Measurements from ENCODE around the gene EXD3. TPM values are rescaled to one million over a fixed set of nuclear protein-coding genes. Genes with fewer than 3 reads are reported as not detected.

The EXD3 gene
- total RNA-seq, 1 donor from 2014 or later = 8.4 TPM

DNA sequence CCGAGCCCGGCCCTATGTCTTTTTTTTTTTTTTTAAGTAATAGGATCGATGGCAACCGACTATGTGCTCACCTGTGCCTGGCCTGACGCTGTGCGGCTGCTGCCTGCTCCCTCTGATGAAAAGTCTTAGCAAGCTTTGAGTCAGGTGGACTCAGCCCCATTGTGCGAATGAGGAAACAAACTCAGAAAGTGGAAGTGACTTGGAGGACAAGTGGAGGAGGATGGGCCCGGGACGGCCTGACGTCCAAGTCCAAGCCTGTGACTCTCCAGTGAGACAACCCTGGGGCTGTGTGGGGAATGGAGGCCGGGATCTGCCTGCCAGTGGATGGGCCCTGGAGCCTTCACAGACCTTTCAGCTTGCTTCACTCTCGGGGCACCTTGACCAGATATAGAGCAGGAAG is 57.9 kb downstream of the EXD3 start:
- Histone ChIP-seq H3K27ac (ENCODE audit: low read depth, low read length) (no peak overlapping the region), H3K9ac (ENCODE audit: low read depth in 1 of 3, low read length in 3 of 3) (no peak overlapping the region), H3K9me3 (ENCODE audit: control insufficient read depth in 3 of 3, low read length in 3 of 3) (no peaks in the 10 kb centered on the region), H3K27me3 (ENCODE audit: control insufficient read depth in 3 of 3, insufficient read depth in 3 of 3, low read length in 3 of 3) (no peaks in the 10 kb centered on the region), H3K36me3 (ENCODE audit: control insufficient read depth in 3 of 3, insufficient read depth in 3 of 3, low read length in 3 of 3) (peaks cover 10 to 17% (median 13%) of the 10 kb centered on the region in 3 donors), H3K4me1 (ENCODE audit: control insufficient read depth in 3 of 3, insufficient read depth in 3 of 3, low read length in 3 of 3) (peaks cover 0 to 6% (median 5%) of the 10 kb centered on the region in 3 donors), H3K4me3 (ENCODE audit: low read length in 3 of 3) (no peak overlapping the region)

GRCh38 chr9:137359850-137360249 is 63.1 kb downstream of the EXD3 start:
- Histone ChIP-seq H3K27ac (ENCODE audit: low read depth, low read length) (no peak overlapping the region), H3K4me1 (ENCODE audit: control insufficient read depth in 3 of 3, insufficient read depth in 3 of 3, low read length in 3 of 3) (no peaks in the 10 kb centered on the region), H3K9ac (ENCODE audit: low read depth in 1 of 3, low read length in 3 of 3) (no peak overlapping the region), H3K27me3 (ENCODE audit: control insufficient read depth in 3 of 3, insufficient read depth in 3 of 3, low read length in 3 of 3) (no peaks in the 10 kb centered on the region), H3K36me3 (ENCODE audit: control insufficient read depth in 3 of 3, insufficient read depth in 3 of 3, low read length in 3 of 3) (peaks cover 2 to 8% (median 7%) of the 10 kb centered on the region in 3 donors), H3K9me3 (ENCODE audit: control insufficient read depth in 3 of 3, low read length in 3 of 3) (peaks cover 6 to 9% (median 7%) of the 10 kb centered on the region in 3 donors), H3K4me3 (ENCODE audit: low read length in 3 of 3) (no peak overlapping the region)

DNA sequence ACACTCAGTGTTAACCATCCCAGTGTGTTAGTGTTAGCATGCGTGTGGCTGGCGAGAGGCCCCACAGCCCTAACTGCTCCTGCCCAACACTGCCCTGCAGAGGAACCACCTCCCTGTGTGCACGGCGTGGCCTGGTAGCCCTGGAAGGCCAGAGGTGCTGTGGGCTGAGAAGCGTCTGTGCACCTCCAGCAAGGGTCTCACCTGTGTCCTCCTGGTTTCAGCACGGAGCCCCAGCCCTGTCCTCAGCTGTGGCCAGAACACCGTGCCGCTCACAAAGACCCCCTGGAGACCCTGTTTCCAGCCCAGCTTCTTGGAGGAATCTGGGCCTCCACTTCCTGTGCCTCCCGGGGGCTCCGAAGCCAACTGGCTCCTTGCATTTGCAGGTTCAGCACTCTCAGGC is 64.8 kb downstream of the EXD3 start:
- no peak overlapping the region for H3K9ac ChIP-seq (ENCODE audit: low read depth in 1 of 3, low read length in 3 of 3)
- H3K36me3 ChIP-seq (ENCODE audit: control insufficient read depth in 3 of 3, insufficient read depth in 3 of 3, low read length in 3 of 3) = peaks cover 2 to 8% (median 7%) of the 10 kb centered on the region in 3 donors
- peaks cover 6 to 9% (median 7%) of the 10 kb centered on the region in 3 donors for H3K9me3 ChIP-seq (ENCODE audit: control insufficient read depth in 3 of 3, low read length in 3 of 3)
- H3K27me3 ChIP-seq (ENCODE audit: control insufficient read depth in 3 of 3, insufficient read depth in 3 of 3, low read length in 3 of 3) = no peaks in the 10 kb centered on the region
- no peak overlapping the region for H3K27ac ChIP-seq (ENCODE audit: low read depth, low read length)
- no peak overlapping the region for H3K4me3 ChIP-seq (ENCODE audit: low read length in 3 of 3)
- peaks cover 0 to 7% (median 3%) of the 10 kb centered on the region in 3 donors for H3K4me1 ChIP-seq (ENCODE audit: control insufficient read depth in 3 of 3, insufficient read depth in 3 of 3, low read length in 3 of 3)

DNA sequence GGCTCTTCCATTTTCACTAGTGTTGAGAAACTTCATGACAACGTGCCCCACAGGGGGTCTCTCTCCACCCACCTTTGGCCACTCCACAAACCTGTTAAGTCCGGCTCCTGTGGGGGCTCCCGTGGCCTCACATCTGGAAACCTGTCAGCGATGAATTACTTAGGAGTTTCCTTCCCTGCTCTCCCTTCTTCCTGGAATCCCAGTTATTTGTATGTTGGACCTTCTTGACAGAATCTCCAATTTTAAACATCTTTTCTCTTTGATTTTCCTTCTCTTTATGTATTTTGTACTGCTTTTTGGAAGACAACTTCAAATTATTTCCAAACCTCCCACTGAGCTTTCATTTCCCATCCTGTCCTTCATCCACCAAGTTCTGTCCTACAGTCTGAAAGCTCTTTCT is 65.8 kb downstream of the EXD3 start:
- Histone ChIP-seq H3K4me1 (ENCODE audit: control insufficient read depth in 3 of 3, insufficient read depth in 3 of 3, low read length in 3 of 3) (peaks cover 0 to 8% (median 3%) of the 10 kb centered on the region in 3 donors), H3K27ac (ENCODE audit: low read depth, low read length) (no peak overlapping the region), H3K9ac (ENCODE audit: low read depth in 1 of 3, low read length in 3 of 3) (no peak overlapping the region), H3K4me3 (ENCODE audit: low read length in 3 of 3) (no peak overlapping the region), H3K36me3 (ENCODE audit: control insufficient read depth in 3 of 3, insufficient read depth in 3 of 3, low read length in 3 of 3) (peaks cover 2 to 8% (median 7%) of the 10 kb centered on the region in 3 donors), H3K27me3 (ENCODE audit: control insufficient read depth in 3 of 3, insufficient read depth in 3 of 3, low read length in 3 of 3) (no peaks in the 10 kb centered on the region), H3K9me3 (ENCODE audit: control insufficient read depth in 3 of 3, low read length in 3 of 3) (peaks cover 6 to 9% (median 7%) of the 10 kb centered on the region in 3 donors)

- no peak overlapping the region for H3K4me3 ChIP-seq (ENCODE audit: low read length in 3 of 3)
- peaks cover 6 to 9% (median 7%) of the 10 kb centered on the region in 3 donors for H3K9me3 ChIP-seq (ENCODE audit: control insufficient read depth in 3 of 3, low read length in 3 of 3)
- no peak overlapping the region for H3K27ac ChIP-seq (ENCODE audit: low read depth, low read length)
- H3K36me3 ChIP-seq (ENCODE audit: control insufficient read depth in 3 of 3, insufficient read depth in 3 of 3, low read length in 3 of 3) = peaks cover 2 to 8% (median 8%) of the 10 kb centered on the region in 3 donors
- peaks cover 0 to 8% (median 3%) of the 10 kb centered on the region in 3 donors for H3K4me1 ChIP-seq (ENCODE audit: control insufficient read depth in 3 of 3, insufficient read depth in 3 of 3, low read length in 3 of 3)
- H3K9ac ChIP-seq (ENCODE audit: low read depth in 1 of 3, low read length in 3 of 3) = no peak overlapping the region
- no peaks in the 10 kb centered on the region for H3K27me3 ChIP-seq (ENCODE audit: control insufficient read depth in 3 of 3, insufficient read depth in 3 of 3, low read length in 3 of 3)
Measured at GRCh38 chr9:137355761-137356365, 67.1 kb downstream of the EXD3 start.

DNA sequence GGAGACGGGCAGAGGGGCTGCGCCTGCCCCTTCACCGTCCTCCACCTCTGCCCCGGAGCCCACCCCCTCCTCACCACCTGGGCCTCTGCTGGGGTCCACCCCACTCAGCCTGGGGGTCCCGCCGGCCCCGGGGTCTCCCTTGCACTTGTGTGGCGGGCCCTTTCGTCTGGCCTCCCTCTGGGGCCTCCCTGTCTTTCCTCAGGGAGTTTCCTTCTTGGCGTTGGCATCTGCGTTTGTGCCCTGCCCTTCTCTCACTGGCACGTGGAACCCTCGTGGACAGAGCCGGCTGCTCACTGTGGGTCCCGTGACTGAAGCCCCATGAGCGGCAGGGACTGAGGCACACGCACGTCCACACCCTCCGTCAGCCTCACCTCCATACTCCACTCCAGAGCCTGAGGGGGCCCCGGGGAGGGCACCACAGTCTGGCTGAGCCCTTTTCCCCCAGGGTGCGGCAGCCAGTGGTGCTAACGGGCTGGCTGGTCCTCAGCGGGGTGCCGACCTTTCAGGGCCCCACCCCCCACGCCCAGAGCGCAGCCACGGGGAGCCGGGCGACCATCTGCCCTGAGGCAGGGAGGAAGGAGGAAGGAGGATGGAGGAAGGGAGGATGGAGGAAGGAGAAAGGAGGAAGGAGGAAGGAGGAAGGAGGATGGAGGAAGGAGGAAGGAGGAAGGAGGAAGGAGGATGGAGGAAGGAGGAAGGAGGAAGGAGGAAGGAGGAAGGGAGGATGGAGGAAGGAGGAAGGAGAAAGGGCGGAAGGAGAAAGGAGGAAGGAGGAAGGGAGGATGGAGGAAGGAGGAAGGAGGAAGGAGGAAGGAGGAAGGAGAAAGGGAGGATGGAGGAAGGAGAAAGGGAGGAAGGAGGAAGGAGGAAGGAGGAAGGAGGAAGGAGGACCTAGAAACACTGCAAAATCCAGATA is 67.9 kb downstream of the EXD3 start:
- peaks cover 2 to 8% (median 8%) of the 10 kb centered on the region in 3 donors for H3K36me3 ChIP-seq (ENCODE audit: control insufficient read depth in 3 of 3, insufficient read depth in 3 of 3, low read length in 3 of 3)
- H3K9ac ChIP-seq (ENCODE audit: low read depth in 1 of 3, low read length in 3 of 3) = no peak overlapping the region
- H3K4me3 ChIP-seq (ENCODE audit: low read length in 3 of 3) = no peak overlapping the region
- H3K4me1 ChIP-seq (ENCODE audit: control insufficient read depth in 3 of 3, insufficient read depth in 3 of 3, low read length in 3 of 3) = peaks cover 0 to 8% (median 3%) of the 10 kb centered on the region in 3 donors
- H3K27me3 ChIP-seq (ENCODE audit: control insufficient read depth in 3 of 3, insufficient read depth in 3 of 3, low read length in 3 of 3) = no peaks in the 10 kb centered on the region
- H3K9me3 ChIP-seq (ENCODE audit: control insufficient read depth in 3 of 3, low read length in 3 of 3) = peaks cover 6 to 9% (median 7%) of the 10 kb centered on the region in 3 donors
- H3K27ac ChIP-seq (ENCODE audit: low read depth, low read length) = no peak overlapping the region

DNA sequence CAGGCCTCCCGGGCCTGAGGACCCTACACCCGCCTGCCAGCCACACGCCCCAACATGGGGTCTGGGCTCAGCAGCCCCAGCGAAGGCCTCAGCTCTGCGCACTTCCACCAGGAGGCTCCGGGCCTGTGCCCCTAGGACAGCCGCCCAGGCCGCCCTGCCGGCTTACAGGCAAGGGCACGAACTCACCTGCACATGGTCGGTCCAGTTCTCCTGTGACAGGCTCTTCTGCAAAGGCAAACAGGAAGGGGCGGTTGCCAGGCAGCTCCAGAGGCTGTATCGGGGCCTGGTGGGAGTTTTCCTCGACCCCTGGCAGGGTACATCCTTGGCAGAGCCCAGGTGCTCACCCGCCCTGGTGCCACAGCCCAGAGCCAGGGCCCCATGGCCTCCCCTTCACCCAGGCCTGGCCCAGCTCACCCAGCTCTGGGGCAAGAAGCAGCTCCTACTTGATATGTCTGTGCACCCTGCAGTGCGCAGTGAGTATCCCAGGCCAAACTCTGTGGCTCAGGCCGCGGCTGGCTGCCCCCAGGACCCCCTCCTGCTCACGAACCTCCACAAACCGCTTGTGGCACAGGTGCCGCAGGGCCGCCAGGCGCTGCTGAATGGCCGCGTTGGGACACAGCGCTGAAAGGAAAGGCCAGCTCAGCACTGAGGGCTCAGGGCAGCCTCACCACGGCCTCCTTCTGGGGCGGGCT is 68.7 kb downstream of the EXD3 start:
- H3K27me3 ChIP-seq (ENCODE audit: control insufficient read depth in 3 of 3, insufficient read depth in 3 of 3, low read length in 3 of 3) = no peaks in the 10 kb centered on the region
- H3K27ac ChIP-seq (ENCODE audit: low read depth, low read length) = no peak overlapping the region
- H3K4me3 ChIP-seq (ENCODE audit: low read length in 3 of 3) = no peak overlapping the region
- peaks cover 2 to 9% (median 8%) of the 10 kb centered on the region in 3 donors for H3K36me3 ChIP-seq (ENCODE audit: control insufficient read depth in 3 of 3, insufficient read depth in 3 of 3, low read length in 3 of 3)
- H3K9me3 ChIP-seq (ENCODE audit: control insufficient read depth in 3 of 3, low read length in 3 of 3) = peaks cover 6 to 9% (median 7%) of the 10 kb centered on the region in 3 donors
- peaks cover 0 to 8% (median 3%) of the 10 kb centered on the region in 3 donors for H3K4me1 ChIP-seq (ENCODE audit: control insufficient read depth in 3 of 3, insufficient read depth in 3 of 3, low read length in 3 of 3)
- H3K9ac ChIP-seq (ENCODE audit: low read depth in 1 of 3, low read length in 3 of 3) = no peak overlapping the region

- peaks cover 5 to 15% (median 7%) of the 10 kb centered on the region in 3 donors for H3K36me3 ChIP-seq (ENCODE audit: control insufficient read depth in 3 of 3, insufficient read depth in 3 of 3, low read length in 3 of 3)
- H3K27me3 ChIP-seq (ENCODE audit: control insufficient read depth in 3 of 3, insufficient read depth in 3 of 3, low read length in 3 of 3) = no peaks in the 10 kb centered on the region
- H3K27ac ChIP-seq (ENCODE audit: low read depth, low read length) = no peak overlapping the region
- H3K9ac ChIP-seq (ENCODE audit: low read depth in 1 of 3, low read length in 3 of 3) = no peak overlapping the region
- peaks cover 0 to 8% (median 3%) of the 10 kb centered on the region in 3 donors for H3K4me1 ChIP-seq (ENCODE audit: control insufficient read depth in 3 of 3, insufficient read depth in 3 of 3, low read length in 3 of 3)
- H3K9me3 ChIP-seq (ENCODE audit: control insufficient read depth in 3 of 3, low read length in 3 of 3) = peaks cover 6 to 9% (median 7%) of the 10 kb centered on the region in 3 donors
- H3K4me3 ChIP-seq (ENCODE audit: low read length in 3 of 3) = no peak overlapping the region
Measured at GRCh38 chr9:137353223-137354152, 69.5 kb downstream of the EXD3 start.

Data from skeletal muscle tissue (tissue), 4 donors.